Loucy (cell line): ENCODE measurements around the gene ELOVL1.

ENCODE experiments used
- H2AFZ ChIP-seq: fragments of 200-600 bp; sonication (generic); 2 replicates; pipeline ENCODE4 v1.6.0; 2016; ENCODE audit warnings: antibody characterized with exemption, mild to moderate bottlenecking, low read length, moderate library complexity
- H3F3A ChIP-seq: fragments of 200-600 bp; 2 replicates; pipeline ENCODE4 v1.6.0; 2016; ENCODE audit warnings: antibody characterized with exemption, low read depth, mild to moderate bottlenecking
- H3K27me3 ChIP-seq: fragments of 200-600 bp; sonication (generic); 2 replicates; pipeline ENCODE4 v1.6.1; 2014; ENCODE audit warnings: low read length, mild to moderate bottlenecking; ENCODE audit not compliant: insufficient read depth, poor library complexity, severe bottlenecking
- H3K36me3 ChIP-seq: fragments of 200-600 bp; sonication (generic); 2 replicates; pipeline ENCODE4 v1.6.1; 2016; ENCODE audit warnings: low read length; ENCODE audit not compliant: insufficient read depth
- H3K4me1 ChIP-seq: fragments of 200-600 bp; sonication (generic); 2 replicates; pipeline ENCODE4 v1.5.1; 2014; ENCODE audit warnings: low read length, mild to moderate bottlenecking; ENCODE audit not compliant: insufficient read depth, poor library complexity, severe bottlenecking
- H3K4me2 ChIP-seq: fragments of 200-600 bp; sonication (generic); 2 replicates; pipeline ENCODE4 v1.6.0; 2014; ENCODE audit warnings: antibody characterized with exemption, low read length, low read depth, mild to moderate bottlenecking; ENCODE audit not compliant: poor library complexity, severe bottlenecking
- H3K4me3 ChIP-seq: fragments of 200-600 bp; sonication (generic); 2 replicates; pipeline ENCODE4 v1.5.1; 2014; ENCODE audit warnings: low read length, mild to moderate bottlenecking, mixed read lengths; ENCODE audit not compliant: poor library complexity, severe bottlenecking
- H3K79me2 ChIP-seq: fragments of 200-600 bp; sonication (generic); 2 replicates; pipeline ENCODE4 v1.6.1; 2014; ENCODE audit warnings: low read length; ENCODE audit not compliant: insufficient read depth
- H3K9ac ChIP-seq: fragments of 200-600 bp; sonication (generic); 2 replicates; pipeline ENCODE4 v1.6.0; 2014; ENCODE audit warnings: mild to moderate bottlenecking, low read depth, low read length, moderate library complexity; ENCODE audit not compliant: poor library complexity, severe bottlenecking
- H3K9me2 ChIP-seq: fragments of 200-600 bp; sonication (generic); replicated peaks from 2 replicates; pipeline ENCODE4 v1.6.1; 2016; ENCODE audit warnings: low read depth, low read length, mixed read lengths
- H3K9me3 ChIP-seq: fragments of 200-600 bp; sonication (generic); 2 replicates; pipeline ENCODE4 v1.6.1; 2014; ENCODE audit warnings: mild to moderate bottlenecking, antibody characterized with exemption, low read length, low read depth; ENCODE audit not compliant: insufficient read depth
- H4K20me1 ChIP-seq: fragments of 200-600 bp; sonication (generic); 2 replicates; pipeline ENCODE4 v1.6.0; 2014; ENCODE audit warnings: antibody characterized with exemption, low read length, mild to moderate bottlenecking; ENCODE audit not compliant: insufficient read depth, poor library complexity, severe bottlenecking
- EZH2phosphoT487 ChIP-seq: fragments of 200-600 bp; IDR thresholded peaks from 2 replicates; pipeline ENCODE4 v1.6.1; 2018; ENCODE audit warnings: antibody characterized with exemption, mild to moderate bottlenecking, moderate library complexity, borderline replicate concordance
- TF ChIP-seq, protein P1 (sequence below): fragments of 200-600 bp; sonication (generic); conservative IDR thresholded peaks from 2 replicates; pipeline ENCODE4 v1.5.1; 2014; ENCODE audit warnings: mild to moderate bottlenecking, antibody characterized with exemption, low read length

The ELOVL1 gene

DNA sequence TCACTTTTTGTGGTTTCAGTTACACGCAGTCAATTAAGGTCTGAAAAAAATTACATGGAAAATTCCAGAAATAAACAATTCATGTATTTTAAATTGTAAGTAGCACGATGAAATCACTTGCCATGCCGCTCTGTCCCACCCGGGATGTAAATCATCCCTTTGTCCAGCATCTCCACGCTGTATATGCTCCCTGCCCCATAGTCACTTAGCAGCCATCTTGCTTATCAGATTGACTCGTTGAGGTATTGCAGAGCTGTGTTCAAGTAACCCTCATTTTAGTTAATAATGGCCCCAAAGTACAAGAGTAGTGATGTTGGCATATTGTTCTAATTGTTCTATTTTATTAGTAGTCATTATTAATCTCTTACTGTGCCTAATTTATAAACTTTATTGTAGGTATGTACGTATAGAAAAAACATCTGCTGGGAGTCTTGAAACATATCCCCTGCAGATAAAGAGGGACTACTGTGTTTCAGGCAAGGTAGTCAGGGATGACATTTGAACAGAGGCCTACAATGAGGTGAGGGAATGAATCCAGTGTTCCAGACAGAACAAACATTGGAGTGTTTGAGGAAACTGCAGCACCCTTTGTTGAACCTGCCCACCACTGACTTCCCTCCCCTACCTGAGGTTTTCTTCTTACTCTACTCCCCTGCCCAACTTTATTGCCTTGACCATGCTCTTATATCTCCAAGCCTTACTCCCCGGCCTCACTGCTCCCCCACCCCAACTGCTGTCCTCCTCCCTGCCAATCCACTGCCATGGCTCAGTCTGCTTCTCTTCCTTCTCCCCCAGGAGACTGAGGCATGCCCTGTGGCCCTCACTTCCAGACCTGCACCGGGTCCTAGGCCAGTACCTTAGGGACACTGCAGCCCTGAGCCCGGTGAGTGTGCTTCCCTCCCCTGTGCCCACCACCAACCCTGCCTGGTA is 16.1 kb downstream of the ELOVL1 start:
- H3K9me2 ChIP-seq: no peaks in the 10 kb centered on the region
- TF ChIP-seq, protein P1, sequence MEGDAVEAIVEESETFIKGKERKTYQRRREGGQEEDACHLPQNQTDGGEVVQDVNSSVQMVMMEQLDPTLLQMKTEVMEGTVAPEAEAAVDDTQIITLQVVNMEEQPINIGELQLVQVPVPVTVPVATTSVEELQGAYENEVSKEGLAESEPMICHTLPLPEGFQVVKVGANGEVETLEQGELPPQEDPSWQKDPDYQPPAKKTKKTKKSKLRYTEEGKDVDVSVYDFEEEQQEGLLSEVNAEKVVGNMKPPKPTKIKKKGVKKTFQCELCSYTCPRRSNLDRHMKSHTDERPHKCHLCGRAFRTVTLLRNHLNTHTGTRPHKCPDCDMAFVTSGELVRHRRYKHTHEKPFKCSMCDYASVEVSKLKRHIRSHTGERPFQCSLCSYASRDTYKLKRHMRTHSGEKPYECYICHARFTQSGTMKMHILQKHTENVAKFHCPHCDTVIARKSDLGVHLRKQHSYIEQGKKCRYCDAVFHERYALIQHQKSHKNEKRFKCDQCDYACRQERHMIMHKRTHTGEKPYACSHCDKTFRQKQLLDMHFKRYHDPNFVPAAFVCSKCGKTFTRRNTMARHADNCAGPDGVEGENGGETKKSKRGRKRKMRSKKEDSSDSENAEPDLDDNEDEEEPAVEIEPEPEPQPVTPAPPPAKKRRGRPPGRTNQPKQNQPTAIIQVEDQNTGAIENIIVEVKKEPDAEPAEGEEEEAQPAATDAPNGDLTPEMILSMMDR: no peak
- no peak for TF ChIP-seq EZH2phosphoT487
- no peaks in the 10 kb centered on the region for H3F3A ChIP-seq
- H3K36me3 ChIP-seq: no peaks in the 10 kb centered on the region
- no peaks in the 10 kb centered on the region for H3K9me3 ChIP-seq
- H2AFZ ChIP-seq: no peak overlapping the region
- no peak overlapping the region for H3K9ac ChIP-seq
- H3K4me2 ChIP-seq: no peak overlapping the region
- H3K27me3 ChIP-seq: no peaks in the 10 kb centered on the region
- no peaks in the 10 kb centered on the region for H3K79me2 ChIP-seq
- H3K4me3 ChIP-seq: no peak overlapping the region
- H4K20me1 ChIP-seq: no peaks in the 10 kb centered on the region
- no peaks in the 10 kb centered on the region for H3K4me1 ChIP-seq

DNA sequence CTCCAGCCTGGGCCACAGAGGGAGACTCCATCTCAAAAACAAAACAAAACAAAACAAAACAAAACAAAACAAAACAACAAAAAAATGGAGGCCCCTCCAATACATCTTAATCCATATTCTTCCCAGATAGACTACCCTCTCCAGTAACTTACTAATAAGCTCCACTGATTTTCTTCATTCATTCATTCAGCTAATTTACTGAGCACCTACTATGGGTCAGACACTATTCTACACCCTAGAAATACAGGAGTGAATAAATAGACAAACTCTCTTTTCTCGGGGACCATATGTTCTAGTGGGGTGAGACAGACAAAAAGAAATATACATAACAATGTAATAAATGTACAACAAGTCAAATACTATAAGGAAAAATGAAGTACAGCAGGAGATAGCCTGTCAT is 16.8 kb downstream of the ELOVL1 start:
- H3K9ac ChIP-seq: no peak overlapping the region
- H2AFZ ChIP-seq: no peak overlapping the region
- no peaks in the 10 kb centered on the region for H3F3A ChIP-seq
- no peaks in the 10 kb centered on the region for H3K9me2 ChIP-seq
- no peaks in the 10 kb centered on the region for H3K36me3 ChIP-seq
- no peaks in the 10 kb centered on the region for H3K79me2 ChIP-seq
- H4K20me1 ChIP-seq: no peaks in the 10 kb centered on the region
- no peaks in the 10 kb centered on the region for H3K4me1 ChIP-seq
- H3K9me3 ChIP-seq: no peaks in the 10 kb centered on the region
- no peak for TF ChIP-seq EZH2phosphoT487
- TF ChIP-seq, protein P1: no peak
- no peak overlapping the region for H3K4me2 ChIP-seq
- no peaks in the 10 kb centered on the region for H3K27me3 ChIP-seq
- H3K4me3 ChIP-seq: no peak overlapping the region

- no peaks in the 10 kb centered on the region for H3K27me3 ChIP-seq
- H3K9ac ChIP-seq: no peak overlapping the region
- no peaks in the 10 kb centered on the region for H3K79me2 ChIP-seq
- H3K9me2 ChIP-seq: no peaks in the 10 kb centered on the region
- no peaks in the 10 kb centered on the region for H3K9me3 ChIP-seq
- no peak overlapping the region for H3K4me3 ChIP-seq
- no peaks in the 10 kb centered on the region for H3F3A ChIP-seq
- no peaks in the 10 kb centered on the region for H3K36me3 ChIP-seq
- TF ChIP-seq, protein P1: no peak
- TF ChIP-seq EZH2phosphoT487: no peak
- no peaks in the 10 kb centered on the region for H4K20me1 ChIP-seq
- no peaks in the 10 kb centered on the region for H3K4me1 ChIP-seq
- no peak overlapping the region for H2AFZ ChIP-seq
- no peak overlapping the region for H3K4me2 ChIP-seq
Observed at GRCh38 chr1:43349594-43350306, 18.1 kb downstream of the ELOVL1 start.
